ENCODE results near the gene TNF.
A peak's percentile ranks its signal among the peaks of the same experiment; 100 is the strongest.

The TNF gene

DNA sequence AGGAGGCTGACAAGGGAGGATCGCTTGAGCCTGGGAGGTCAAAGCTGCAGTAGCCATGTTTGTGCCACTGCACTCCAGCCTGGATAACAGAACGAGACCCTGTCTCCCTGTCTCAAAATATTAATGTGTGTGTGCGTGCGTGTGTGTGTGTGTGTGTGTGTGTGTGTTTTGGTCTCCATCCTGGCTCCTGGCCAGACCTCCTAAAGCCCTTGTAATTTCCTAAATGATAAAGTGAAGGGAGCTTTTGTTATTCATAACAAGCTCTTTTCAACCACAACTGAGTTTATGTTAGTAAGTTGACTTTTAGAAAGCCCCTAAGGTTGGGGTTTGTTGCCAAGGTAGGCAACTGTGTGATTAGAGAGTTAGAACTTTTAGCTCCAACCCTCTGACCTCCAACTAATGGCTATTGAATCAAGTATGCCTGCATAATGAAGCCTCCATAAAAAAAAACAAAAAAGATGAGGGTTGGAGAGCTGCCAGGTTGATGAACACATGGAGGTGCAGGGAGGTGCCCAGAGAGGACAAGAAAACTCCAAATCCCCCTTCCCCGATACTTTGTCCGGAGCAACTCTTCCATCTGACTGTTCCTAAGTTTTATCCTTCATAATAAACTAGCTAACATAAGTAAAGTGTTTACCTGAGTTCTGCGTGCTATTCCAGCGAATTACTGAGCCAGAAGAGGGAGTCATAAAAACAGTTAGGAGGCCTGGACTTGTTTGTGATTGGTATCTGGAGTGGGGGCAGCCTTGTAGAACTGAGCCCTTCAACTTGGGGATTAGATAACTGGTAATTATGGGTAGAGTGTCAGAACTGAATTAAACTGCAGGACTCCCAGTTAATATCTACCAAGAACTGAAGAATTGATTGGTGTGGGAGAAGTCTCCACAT lies 34.4 kb downstream of the TNF start:
- H3K36me3 ChIP-seq (ENCODE audit: control insufficient read depth in 2 of 2, insufficient read depth in 1 of 2, low read length in 2 of 2), result no peaks in the 10 kb centered on the region
- ChIA-PET CTCF (interaction anchor here (0.6 to 7.8 kb wide), 10 partner anchors 12 to 480 kb away, joined by 3 to 113 read pairs (median 4); partner anchors contain the start of genes ATP6V1G2 and NCR3), POLR2A (interaction anchor here (0.6 to 1.5 kb wide), 8 partner anchors 13 to 403 kb away, joined by 3 to 5 read pairs (median 4); partner anchors contain the start of gene C6orf47)
- peak overlapping the region; percentile 11 for H3K27ac ChIP-seq (ENCODE audit: extremely low read depth, low read depth, low read length)
- H3K4me3 ChIP-seq (ENCODE audit: low read depth, low read length), result no peak overlapping the region
- H3K4me1 ChIP-seq (ENCODE audit: control insufficient read depth, insufficient read depth, low read length), result peaks cover 7% of the 10 kb centered on the region; the same call in 1 of the 2 replicates
- no peaks in the 10 kb centered on the region for H3K9me3 ChIP-seq (ENCODE audit: control insufficient read depth, insufficient read depth, low read depth, low read length)
- TF ChIP-seq ZNF239 (tag by site-specific recombination; IDR thresholded peaks at IDR 0.05), result no peak
- peak; percentile 74 for TF ChIP-seq WT1 (tag by site-specific recombination; IDR thresholded peaks at IDR 0.05)
- no peak for TF ChIP-seq ZNF350 (tag by site-specific recombination; IDR thresholded peaks at IDR 0.05)
- 0 out of 2 replicates have a peak, but pooled peaks have one; percentile 15 for TF ChIP-seq IKZF3 (tag by site-specific recombination; IDR thresholded peaks at IDR 0.05)
- TF ChIP-seq MZF1 (tag by site-specific recombination; IDR thresholded peaks at IDR 0.05; ENCODE audit: borderline replicate concordance), result peak; percentile 97
- TF ChIP-seq ZBTB48 (tag by site-specific recombination; IDR thresholded peaks at IDR 0.05), result peak; percentile 87
- TF ChIP-seq ZNF335 (tag by site-specific recombination; conservative IDR thresholded peaks at IDR 0.05), result 0 out of 2 replicates have a peak, but pooled peaks have one; percentile 54
- TF ChIP-seq ZNF596 (tag by site-specific recombination; IDR thresholded peaks at IDR 0.05), result no peak
- peak; percentile 39; the same call in 1 of the 2 replicates for TF ChIP-seq ZBTB8A (tag by site-specific recombination; IDR thresholded peaks at IDR 0.05)
- TF ChIP-seq ZNF2 (tag by site-specific recombination; IDR thresholded peaks at IDR 0.05), result no peak
- peak; percentile 25; the same call in 1 of the 2 replicates for TF ChIP-seq GLIS1 (tag by site-specific recombination; IDR thresholded peaks at IDR 0.05)
- TF ChIP-seq ZNF302 (tag by site-specific recombination; IDR thresholded peaks at IDR 0.05; ENCODE audit: low read depth), result 0 out of 2 replicates have a peak, but pooled peaks have one; percentile 59
- no peak for TF ChIP-seq ZNF529 (tag by site-specific recombination; IDR thresholded peaks at IDR 0.05; ENCODE audit: insufficient replicate concordance)
- TF ChIP-seq KLF7 (tag by site-specific recombination; IDR thresholded peaks at IDR 0.05; ENCODE audit: borderline replicate concordance), result no peak
- TF ChIP-seq ZNF341 (tag by site-specific recombination; IDR thresholded peaks at IDR 0.05; ENCODE audit: low read depth), result peak; percentile 65
- no peak for TF ChIP-seq ZNF555 (tag by site-specific recombination; conservative IDR thresholded peaks at IDR 0.05)
- TF ChIP-seq ZNF660 (tag by site-specific recombination; IDR thresholded peaks at IDR 0.05), result no peak
- TF ChIP-seq ZNF664 (tag by site-specific recombination; IDR thresholded peaks at IDR 0.05), result no peak
- no peak for TF ChIP-seq ZNF221 (tag by site-specific recombination; IDR thresholded peaks at IDR 0.05; ENCODE audit: borderline replicate concordance)
- TF ChIP-seq ZXDB (tag by site-specific recombination; IDR thresholded peaks at IDR 0.05), result peak; percentile 44; the same call in 1 of the 2 replicates
- 0 out of 2 replicates have a peak, but pooled peaks have one; percentile 10 for TF ChIP-seq ZNF121 (tag by site-specific recombination; IDR thresholded peaks at IDR 0.05)
- no peak for TF ChIP-seq TRIM28 (IDR thresholded peaks at IDR 0.05; ENCODE audit: borderline replicate concordance, low read length)
- TF ChIP-seq ZNF843 (tag by site-specific recombination; IDR thresholded peaks at IDR 0.05), result 0 out of 2 replicates have a peak, but pooled peaks have one; percentile 20
- TF ChIP-seq, protein P1, sequence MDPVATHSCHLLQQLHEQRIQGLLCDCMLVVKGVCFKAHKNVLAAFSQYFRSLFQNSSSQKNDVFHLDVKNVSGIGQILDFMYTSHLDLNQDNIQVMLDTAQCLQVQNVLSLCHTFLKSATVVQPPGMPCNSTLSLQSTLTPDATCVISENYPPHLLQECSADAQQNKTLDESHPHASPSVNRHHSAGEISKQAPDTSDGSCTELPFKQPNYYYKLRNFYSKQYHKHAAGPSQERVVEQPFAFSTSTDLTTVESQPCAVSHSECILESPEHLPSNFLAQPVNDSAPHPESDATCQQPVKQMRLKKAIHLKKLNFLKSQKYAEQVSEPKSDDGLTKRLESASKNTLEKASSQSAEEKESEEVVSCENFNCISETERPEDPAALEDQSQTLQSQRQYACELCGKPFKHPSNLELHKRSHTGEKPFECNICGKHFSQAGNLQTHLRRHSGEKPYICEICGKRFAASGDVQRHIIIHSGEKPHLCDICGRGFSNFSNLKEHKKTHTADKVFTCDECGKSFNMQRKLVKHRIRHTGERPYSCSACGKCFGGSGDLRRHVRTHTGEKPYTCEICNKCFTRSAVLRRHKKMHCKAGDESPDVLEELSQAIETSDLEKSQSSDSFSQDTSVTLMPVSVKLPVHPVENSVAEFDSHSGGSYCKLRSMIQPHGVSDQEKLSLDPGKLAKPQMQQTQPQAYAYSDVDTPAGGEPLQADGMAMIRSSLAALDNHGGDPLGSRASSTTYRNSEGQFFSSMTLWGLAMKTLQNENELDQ (tag by site-specific recombination; IDR thresholded peaks at IDR 0.05; ENCODE audit: low read depth), result no peak
- TF ChIP-seq OSR2 (tag by site-specific recombination; IDR thresholded peaks at IDR 0.05), result 0 out of 2 replicates have a peak, but pooled peaks have one; percentile 9
- peak; percentile 11; the same call in 1 of the 2 replicates for TF ChIP-seq ZNF600 (tag by site-specific recombination; IDR thresholded peaks at IDR 0.05)
- TF ChIP-seq ZBTB17 (tag by site-specific recombination; IDR thresholded peaks at IDR 0.05), result 0 out of 2 replicates have a peak, but pooled peaks have one; percentile 28
- TF ChIP-seq, protein P2, sequence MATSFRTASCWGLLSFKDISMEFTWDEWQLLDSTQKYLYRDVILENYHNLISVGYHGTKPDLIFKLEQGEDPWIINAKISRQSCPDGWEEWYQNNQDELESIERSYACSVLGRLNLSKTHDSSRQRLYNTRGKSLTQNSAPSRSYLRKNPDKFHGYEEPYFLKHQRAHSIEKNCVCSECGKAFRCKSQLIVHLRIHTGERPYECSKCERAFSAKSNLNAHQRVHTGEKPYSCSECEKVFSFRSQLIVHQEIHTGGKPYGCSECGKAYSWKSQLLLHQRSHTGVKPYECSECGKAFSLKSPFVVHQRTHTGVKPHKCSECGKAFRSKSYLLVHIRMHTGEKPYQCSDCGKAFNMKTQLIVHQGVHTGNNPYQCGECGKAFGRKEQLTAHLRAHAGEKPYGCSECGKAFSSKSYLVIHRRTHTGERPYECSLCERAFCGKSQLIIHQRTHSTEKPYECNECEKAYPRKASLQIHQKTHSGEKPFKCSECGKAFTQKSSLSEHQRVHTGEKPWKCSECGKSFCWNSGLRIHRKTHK (tag by site-specific recombination; IDR thresholded peaks at IDR 0.05), result no peak
- 0 out of 2 replicates have a peak, but pooled peaks have one; percentile 39 for TF ChIP-seq ZNF561 (tag by site-specific recombination; IDR thresholded peaks at IDR 0.05; ENCODE audit: borderline replicate concordance)
- TF ChIP-seq, protein P3, sequence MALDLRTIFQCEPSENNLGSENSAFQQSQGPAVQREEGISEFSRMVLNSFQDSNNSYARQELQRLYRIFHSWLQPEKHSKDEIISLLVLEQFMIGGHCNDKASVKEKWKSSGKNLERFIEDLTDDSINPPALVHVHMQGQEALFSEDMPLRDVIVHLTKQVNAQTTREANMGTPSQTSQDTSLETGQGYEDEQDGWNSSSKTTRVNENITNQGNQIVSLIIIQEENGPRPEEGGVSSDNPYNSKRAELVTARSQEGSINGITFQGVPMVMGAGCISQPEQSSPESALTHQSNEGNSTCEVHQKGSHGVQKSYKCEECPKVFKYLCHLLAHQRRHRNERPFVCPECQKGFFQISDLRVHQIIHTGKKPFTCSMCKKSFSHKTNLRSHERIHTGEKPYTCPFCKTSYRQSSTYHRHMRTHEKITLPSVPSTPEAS (tag by site-specific recombination; IDR thresholded peaks at IDR 0.05), result peak; percentile 88
- TF ChIP-seq ZNF146 (tag by site-specific recombination; IDR thresholded peaks at IDR 0.05), result no peak
- TF ChIP-seq, protein P4, sequence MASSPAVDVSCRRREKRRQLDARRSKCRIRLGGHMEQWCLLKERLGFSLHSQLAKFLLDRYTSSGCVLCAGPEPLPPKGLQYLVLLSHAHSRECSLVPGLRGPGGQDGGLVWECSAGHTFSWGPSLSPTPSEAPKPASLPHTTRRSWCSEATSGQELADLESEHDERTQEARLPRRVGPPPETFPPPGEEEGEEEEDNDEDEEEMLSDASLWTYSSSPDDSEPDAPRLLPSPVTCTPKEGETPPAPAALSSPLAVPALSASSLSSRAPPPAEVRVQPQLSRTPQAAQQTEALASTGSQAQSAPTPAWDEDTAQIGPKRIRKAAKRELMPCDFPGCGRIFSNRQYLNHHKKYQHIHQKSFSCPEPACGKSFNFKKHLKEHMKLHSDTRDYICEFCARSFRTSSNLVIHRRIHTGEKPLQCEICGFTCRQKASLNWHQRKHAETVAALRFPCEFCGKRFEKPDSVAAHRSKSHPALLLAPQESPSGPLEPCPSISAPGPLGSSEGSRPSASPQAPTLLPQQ (tag by site-specific recombination; IDR thresholded peaks at IDR 0.05), result peak; percentile 64; the same call in 1 of the 2 replicates
